ENCODE data around the gene SYCP2L.

DNA sequence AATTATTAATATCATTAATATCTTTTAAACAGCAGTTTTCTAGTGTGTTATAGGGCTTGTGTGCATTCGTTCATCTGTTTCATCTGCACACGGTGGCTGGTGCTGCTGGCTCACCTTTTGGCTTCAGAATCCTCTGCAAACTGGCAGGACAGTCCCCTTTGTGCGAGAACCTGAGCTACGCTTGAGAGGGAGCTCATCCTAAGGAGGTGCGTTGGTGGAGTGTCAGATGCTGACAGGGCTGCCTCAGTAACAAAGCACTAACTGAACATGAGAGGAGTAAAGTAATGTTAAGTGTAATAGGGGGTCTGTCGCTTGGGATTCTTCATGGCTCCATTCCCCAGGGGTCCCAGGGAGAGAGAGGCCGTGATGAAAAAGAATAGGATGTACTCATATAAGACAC lies 134.9 kb downstream of the SYCP2L start:
- TF ChIP-seq CTCF (conservative IDR thresholded peaks at IDR 0.05; ENCODE audit: low read depth in 2 of 2) (no peak), ZNF331 (CRISPR knock-in tag; IDR thresholded peaks at IDR 0.05; ENCODE audit: low read depth) (no peak), EZH2 (IDR thresholded peaks at IDR 0.05; ENCODE audit: low read depth, unreplicated experiment) (no peak), POLR2AphosphoS5 (IDR thresholded peaks at IDR 0.05; ENCODE audit: low read depth) (no peak), JUNB (IDR thresholded peaks at IDR 0.05; ENCODE audit: unreplicated experiment) (no peak), EZH2phosphoT487 (IDR thresholded peaks at IDR 0.05; ENCODE audit: unreplicated experiment) (no peak), STAT1 (IDR thresholded peaks at IDR 0.05; ENCODE audit: unreplicated experiment) (no peak)
- TF ChIP-seq, protein P1, sequence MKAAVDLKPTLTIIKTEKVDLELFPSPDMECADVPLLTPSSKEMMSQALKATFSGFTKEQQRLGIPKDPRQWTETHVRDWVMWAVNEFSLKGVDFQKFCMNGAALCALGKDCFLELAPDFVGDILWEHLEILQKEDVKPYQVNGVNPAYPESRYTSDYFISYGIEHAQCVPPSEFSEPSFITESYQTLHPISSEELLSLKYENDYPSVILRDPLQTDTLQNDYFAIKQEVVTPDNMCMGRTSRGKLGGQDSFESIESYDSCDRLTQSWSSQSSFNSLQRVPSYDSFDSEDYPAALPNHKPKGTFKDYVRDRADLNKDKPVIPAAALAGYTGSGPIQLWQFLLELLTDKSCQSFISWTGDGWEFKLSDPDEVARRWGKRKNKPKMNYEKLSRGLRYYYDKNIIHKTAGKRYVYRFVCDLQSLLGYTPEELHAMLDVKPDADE (IDR thresholded peaks at IDR 0.05): no peak
- TF ChIP-seq, protein P2, sequence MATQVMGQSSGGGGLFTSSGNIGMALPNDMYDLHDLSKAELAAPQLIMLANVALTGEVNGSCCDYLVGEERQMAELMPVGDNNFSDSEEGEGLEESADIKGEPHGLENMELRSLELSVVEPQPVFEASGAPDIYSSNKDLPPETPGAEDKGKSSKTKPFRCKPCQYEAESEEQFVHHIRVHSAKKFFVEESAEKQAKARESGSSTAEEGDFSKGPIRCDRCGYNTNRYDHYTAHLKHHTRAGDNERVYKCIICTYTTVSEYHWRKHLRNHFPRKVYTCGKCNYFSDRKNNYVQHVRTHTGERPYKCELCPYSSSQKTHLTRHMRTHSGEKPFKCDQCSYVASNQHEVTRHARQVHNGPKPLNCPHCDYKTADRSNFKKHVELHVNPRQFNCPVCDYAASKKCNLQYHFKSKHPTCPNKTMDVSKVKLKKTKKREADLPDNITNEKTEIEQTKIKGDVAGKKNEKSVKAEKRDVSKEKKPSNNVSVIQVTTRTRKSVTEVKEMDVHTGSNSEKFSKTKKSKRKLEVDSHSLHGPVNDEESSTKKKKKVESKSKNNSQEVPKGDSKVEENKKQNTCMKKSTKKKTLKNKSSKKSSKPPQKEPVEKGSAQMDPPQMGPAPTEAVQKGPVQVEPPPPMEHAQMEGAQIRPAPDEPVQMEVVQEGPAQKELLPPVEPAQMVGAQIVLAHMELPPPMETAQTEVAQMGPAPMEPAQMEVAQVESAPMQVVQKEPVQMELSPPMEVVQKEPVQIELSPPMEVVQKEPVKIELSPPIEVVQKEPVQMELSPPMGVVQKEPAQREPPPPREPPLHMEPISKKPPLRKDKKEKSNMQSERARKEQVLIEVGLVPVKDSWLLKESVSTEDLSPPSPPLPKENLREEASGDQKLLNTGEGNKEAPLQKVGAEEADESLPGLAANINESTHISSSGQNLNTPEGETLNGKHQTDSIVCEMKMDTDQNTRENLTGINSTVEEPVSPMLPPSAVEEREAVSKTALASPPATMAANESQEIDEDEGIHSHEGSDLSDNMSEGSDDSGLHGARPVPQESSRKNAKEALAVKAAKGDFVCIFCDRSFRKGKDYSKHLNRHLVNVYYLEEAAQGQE (IDR thresholded peaks at IDR 0.05; ENCODE audit: unreplicated experiment): no peak
